COLO668 (cell line): ENCODE measurements around the gene ANKRD36B.
"Not testable (repeated sequence)": the region's sequence is repeated elsewhere in the genome, so short reads cannot be mapped to it uniquely, and the experiment has no call there.

Experiments
- DNase-seq: peaks from one replicate; lab custom pipeline; 2025; ENCODE audit not compliant: unreplicated experiment; lab: John Stamatoyannopoulos, UW

The ANKRD36B gene

GRCh38 chr2:97550498-97550897, 39.2 kb downstream of the ANKRD36B start:
- not testable (repeated sequence) for DNase-seq

DNA sequence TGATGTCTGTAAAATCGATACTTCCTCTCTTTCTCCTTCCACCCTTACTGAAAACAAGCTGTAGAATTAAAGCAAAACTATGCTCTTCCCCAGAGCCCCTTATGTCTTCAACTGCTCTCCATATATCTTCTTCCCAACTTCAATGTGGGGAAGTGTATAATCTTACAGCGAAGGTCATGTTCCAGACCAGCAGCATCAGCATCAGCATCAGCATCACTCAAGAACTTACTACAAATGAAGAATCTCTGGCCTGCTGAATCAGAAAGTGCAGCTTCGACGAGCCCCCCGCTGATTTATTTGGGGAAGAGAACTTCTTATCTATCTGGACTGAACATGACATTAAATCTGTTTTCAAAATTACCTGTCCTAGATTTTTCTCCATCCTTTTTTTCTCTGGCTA, 40.6 kb downstream of the ANKRD36B start:
- DNase-seq: not testable (repeated sequence)

GRCh38 chr2:97548536-97548935, 41.1 kb downstream of the ANKRD36B start:
- DNase-seq: not testable (repeated sequence)

- no peak for DNase-seq
Measured at GRCh38 chr2:97546711-97547110, 43.0 kb downstream of the ANKRD36B start.

- not testable (repeated sequence) for DNase-seq
Measured at GRCh38 chr2:97544911-97545310, 44.8 kb downstream of the ANKRD36B start.

GRCh38 chr2:97525904-97526303, 63.8 kb downstream of the ANKRD36B start:
- not testable (repeated sequence) for DNase-seq

GRCh38 chr2:97523816-97524215, 65.9 kb downstream of the ANKRD36B start:
- not testable (repeated sequence) for DNase-seq

GRCh38 chr2:97522916-97523555, 66.6 kb downstream of the ANKRD36B start:
- not testable (repeated sequence) for DNase-seq

DNA sequence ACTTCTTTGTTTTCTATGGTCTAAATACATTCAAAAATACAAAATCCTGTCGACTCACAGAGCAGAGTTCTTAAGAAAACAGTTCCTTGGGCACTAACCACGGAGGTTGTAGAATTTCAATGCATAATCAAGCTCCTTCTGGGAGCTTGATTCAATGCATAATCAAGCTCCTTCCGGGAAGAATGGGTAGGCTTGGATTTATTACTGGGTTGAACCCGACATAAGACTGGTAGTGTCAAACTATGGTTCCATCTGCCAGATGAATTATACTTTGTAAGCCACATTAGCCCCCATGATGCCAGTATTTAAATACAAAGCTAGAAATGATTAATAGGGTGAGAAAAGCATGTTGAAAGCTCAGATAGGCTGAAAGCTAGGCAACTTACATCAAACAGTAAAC, 94.0 kb downstream of the ANKRD36B start:
- not testable (repeated sequence) for DNase-seq

- not testable (repeated sequence) for DNase-seq
Measured at GRCh38 chr2:97490141-97490540, 99.5 kb downstream of the ANKRD36B start.
